Measurements from ENCODE around the gene CTPS2. TPM values are rescaled to one million over a fixed set of nuclear protein-coding genes. Genes with fewer than 3 reads are reported as not detected.
A peak's percentile ranks its signal among the peaks of the same experiment; 100 is the strongest.

The CTPS2 gene
- total RNA-seq, 1 experiment from 2014 or later = 6.0 TPM

DNA sequence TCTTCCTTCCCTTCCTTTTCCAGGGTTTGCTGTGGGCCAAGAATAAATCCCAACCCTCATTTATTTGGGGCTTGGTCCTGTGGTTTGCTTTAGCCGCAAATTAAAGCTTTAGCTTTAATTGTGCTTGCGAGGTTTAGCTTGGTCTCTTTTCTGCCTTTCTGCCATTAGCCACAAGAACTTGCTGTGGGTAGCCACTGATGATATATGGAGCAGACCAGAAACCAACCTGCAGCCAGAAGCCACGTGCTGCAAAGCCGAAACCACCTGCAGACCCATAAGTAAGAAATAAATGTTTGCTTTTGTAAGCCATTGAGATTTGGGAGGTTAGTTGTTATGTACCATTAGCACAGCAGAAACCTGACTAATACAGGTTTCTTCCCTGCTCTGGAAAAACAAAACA lies 152.3 kb downstream of the CTPS2 start:
- no peak for DNase-seq (ENCODE audit: low read depth)

DNA sequence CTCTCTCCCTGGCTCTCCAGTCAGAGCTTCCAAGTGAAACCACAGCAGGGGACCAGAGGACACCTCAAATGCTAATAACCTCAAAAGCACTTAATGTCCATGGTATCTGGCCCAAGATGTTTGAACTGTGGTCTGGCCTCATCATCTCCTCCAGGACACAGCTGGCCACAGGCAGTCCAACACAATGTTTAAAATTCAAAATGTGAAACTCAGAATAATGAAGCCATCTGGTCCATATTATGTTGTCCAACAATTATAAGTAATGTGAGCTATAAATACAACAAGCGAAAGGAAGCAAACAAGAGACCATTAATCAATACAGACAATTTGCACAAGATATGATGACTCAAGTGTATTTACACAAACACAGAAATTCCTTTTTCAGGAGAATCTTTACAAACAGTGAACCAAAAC lies 153.3 kb downstream of the CTPS2 start:
- no peak for DNase-seq (ENCODE audit: low read depth)

GRCh38 chrX:16558489-16558888 lies 154.0 kb downstream of the CTPS2 start:
- no peak for DNase-seq (ENCODE audit: low read depth)

- DNase-seq (ENCODE audit: low read depth) = peak; percentile 54
Measured at GRCh38 chrX:16552546-16552945, 159.9 kb downstream of the CTPS2 start.

GRCh38 chrX:16547644-16548043 lies 164.8 kb downstream of the CTPS2 start:
- no peak for DNase-seq (ENCODE audit: low read depth)

- no peak for DNase-seq (ENCODE audit: low read depth)
Measured at GRCh38 chrX:16544969-16545368, 167.5 kb downstream of the CTPS2 start.

Small RNAs within 50 kb of the gene (small RNA-seq; reads per million reads assigned to genes)
- not detected for gene MIR548AM

Other genes starting within 250 kb of the CTPS2 start
- not detected in 2 replicates for gene S100G, start 62.5 kb downstream of the CTPS2 start, total RNA-seq (2014; rRNA removed; shearing (Covaris generic))
- gene SYAP1, start 6.9 kb upstream of the CTPS2 start, total RNA-seq (2014; rRNA removed; shearing (Covaris generic)) = 31.6 and 34.5 TPM in 2 replicates
- 14.1 and 15.7 TPM in 2 replicates for gene TXLNG, start 73.8 kb upstream of the CTPS2 start, total RNA-seq (2014; rRNA removed; shearing (Covaris generic))
- gene RBBP7, start 157.7 kb upstream of the CTPS2 start, total RNA-seq (2014; rRNA removed; shearing (Covaris generic)) = 157 and 177 TPM in 2 replicates
- 1.9 and 2.4 TPM in 2 replicates for gene REPS2, start 234.0 kb upstream of the CTPS2 start, total RNA-seq (2014; rRNA removed; shearing (Covaris generic))